GM18517 (cell line): ENCODE data around the gene SLC5A4.
"Not testable (repeated sequence)": the region's sequence is repeated elsewhere in the genome, so short reads cannot be mapped to it uniquely, and the experiment has no call there.

Source experiments
- ATAC-seq: cut with Tn5 transposase; IDR thresholded peaks from one replicate; pipeline ENCODE4 v1.9.1; 2021; ENCODE audit warnings: mild to moderate bottlenecking, moderate library complexity; ENCODE audit not compliant: unreplicated experiment

Gene SLC5A4

DNA sequence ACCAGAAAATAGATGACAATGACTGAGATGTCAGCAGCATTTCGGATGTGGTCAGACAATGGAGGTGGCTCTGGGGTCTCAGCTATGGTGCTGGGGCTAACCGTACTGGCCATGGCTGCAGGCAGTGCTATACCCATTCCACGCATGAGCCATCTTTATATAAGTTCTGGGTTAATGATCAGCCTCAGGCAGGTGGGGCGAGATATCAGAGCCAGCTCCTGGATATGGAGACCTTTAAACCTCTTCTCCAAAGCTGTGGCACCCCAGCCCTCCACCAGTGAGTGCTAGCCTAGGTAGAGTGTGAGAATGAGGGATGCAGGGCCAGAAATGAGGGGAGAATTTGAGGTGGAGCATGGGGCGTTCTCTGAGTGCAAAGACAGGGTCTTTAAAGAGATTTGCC is at the start of gene SLC5A4:
Gene SLC5A4 (minus strand): TSS at position 131 of the 400 bp plus-strand sequence. CDS start 18 bp downstream, at position 113.
- no peak for ATAC-seq

DNA sequence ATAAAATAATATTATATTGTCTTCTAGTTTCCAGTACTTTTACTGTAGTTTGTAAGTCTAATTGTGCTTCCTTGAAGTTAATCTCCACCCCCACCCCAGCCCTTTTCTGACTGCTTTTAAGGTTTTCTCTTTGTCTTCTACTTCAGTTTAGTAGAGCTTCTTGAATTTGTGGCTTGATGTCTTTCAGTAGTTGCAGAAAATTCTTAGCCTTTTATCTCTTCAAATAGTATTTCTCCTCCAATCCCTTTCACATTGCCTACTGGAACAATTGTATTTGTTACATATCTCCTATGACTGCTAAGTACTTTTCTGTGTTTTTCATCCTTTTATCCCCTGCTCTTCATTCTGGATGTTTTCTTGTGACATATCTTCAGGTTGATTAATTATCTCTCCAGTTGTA is 38.8 kb upstream of the SLC5A4 start:
- not testable (repeated sequence) for ATAC-seq

DNA sequence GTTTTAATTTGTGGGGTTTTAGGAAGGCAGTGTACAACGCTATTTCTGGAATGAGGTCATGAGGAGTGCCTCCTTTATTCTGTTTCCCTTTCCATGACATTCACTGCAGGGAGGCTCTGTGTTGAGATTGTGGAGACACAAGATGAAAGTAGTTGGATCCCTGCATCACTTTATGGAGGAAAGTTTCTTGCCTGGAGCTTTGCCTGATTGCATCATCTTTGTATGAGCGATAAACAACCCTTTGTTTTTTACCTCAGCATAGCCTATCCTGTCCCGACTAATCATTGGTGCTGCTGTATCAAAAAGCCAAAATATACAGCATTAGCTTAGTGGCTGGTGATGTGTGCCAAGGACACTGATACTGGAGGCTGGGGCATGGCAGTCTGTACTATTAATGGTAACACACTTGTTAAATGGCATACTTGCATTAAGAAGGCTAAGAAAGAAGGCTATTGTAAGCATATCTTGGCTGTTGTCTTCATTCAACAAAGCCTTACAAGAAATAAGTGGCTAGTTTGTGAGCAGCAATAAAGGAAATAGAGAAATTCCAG is 31.2 kb upstream of the SLC5A4 start:
- no peak for ATAC-seq

DNA sequence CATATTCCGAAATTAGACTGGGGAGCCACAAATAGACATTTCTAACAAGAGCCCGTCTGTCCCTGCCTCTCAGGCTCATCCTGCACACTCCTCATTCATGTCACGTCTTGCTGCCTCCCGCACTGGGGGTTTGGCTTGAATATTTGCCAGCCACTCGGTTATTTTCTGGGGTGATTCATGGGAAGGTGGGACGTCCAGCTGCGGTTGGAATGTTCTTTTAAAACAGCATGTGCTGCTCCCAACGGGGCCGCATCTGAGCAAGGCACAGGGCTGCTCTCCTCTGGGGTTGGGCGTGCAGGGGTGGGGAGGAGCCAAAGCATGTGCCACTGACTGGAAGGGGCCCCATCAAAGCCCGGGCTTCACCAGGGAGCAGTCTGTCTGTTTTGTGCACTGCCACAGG is 25.9 kb upstream of the SLC5A4 start:
- no peak for ATAC-seq

DNA sequence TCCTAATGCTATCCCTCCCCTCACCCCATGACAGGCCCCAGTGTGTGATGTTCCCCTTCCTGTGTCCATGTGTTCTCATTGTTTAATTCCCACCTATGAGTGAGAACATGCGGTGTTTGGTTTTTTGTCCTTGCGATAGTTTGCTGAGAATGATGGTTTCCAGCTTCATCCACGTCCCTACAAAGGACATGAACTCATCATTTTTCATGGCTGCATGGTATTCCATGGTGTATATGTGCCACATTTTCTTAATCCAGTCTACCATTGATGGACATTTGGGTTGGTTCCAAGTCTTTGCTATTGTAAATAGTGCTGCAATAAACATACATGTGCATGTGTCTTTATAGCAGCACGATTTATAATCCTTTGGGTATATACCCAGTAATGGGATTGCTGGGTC is 20.2 kb upstream of the SLC5A4 start:
- ATAC-seq: not testable (repeated sequence)

DNA sequence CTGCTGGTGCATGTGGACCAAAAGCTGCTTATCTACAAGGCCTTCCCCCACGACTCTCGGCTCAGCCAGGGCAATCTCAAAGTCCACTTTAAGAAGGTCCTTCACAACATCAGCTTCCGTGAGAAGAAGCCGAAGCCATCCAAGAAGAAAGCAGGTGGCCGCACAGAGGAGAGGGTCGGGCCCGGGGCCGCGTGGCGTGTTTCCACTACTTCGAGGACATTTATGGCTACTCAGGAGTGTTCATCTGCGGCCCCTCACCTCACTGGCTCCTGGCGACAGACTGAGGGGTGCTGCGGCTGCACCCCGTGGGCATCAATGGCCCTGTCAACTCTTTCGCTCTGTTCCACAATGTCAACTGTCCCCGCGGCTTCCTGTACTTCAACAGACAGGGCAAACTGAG is 16.2 kb upstream of the SLC5A4 start:
- ATAC-seq: no peak

DNA sequence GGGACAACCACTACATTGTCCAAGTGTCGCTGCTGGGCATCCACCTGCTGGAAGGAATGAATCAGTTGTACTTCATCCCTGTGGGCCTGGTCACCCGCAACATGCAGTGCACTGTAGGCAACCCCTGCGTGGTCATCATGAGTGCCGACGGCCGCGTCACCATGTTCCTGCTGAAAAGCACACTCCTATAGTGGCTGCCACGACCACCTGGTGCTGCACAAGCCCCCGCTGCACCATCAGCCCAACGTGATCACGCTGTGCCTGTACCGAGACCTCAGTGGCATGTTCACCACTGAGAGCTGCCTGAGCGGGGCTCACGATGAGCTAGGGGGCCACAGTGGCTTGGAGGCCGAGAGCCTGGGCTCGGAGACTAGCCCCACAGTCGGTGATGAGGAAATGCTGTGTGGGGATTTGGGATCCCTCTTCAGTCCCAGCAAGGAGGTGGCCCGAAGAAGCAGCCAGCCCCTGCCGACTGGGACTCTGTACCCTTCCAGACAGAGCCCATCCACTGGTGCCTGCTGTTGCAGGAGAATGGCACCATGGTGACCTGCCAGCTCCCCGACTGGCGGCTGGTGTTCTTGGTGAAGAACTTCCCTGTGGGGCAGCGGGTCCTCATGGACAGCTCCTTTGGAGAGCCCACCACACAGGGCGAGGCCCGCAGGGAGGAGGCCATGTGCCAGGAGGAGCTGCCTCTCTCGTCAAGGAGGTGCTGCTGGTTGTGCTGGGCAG is 15.7 kb upstream of the SLC5A4 start:
- ATAC-seq: no peak

DNA sequence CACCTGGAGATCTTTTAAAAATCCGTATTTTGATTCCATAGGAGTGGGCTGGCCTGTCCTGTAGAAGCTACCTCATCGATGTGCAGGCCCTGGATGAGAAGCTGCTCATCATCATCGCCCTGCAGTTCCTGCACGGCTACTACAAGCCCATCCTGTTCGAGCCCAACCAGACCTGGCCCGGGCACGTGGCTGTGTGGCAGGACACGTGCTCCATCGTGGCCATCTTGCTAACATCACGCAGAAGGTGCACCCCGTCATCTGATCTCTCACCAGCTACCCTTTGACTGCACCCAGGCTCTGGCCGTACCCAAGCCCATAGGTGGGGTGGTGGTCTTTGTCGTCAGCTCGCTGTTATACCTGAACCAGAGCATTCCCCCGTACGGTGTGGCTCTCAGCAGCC is 14.2 kb upstream of the SLC5A4 start:
- ATAC-seq: no peak

DNA sequence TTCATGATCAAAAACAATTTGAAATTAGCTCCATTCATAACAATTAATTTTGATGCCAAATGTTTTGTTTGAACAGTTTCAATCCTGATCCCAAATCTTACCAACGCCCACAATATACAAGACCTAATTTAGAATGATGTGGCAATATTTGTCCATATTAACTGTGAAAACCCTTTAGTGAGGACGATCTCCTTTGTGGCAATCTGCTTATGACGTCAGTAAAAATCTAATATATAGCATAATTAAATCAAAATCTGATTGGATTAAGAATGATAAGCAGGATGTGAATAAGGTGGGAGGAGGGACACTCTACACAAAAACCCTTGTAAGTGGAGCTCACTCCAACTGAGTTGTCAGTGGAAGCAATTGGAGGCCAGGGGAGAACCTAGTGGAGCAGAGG is 11.9 kb upstream of the SLC5A4 start:
- ATAC-seq: no peak

DNA sequence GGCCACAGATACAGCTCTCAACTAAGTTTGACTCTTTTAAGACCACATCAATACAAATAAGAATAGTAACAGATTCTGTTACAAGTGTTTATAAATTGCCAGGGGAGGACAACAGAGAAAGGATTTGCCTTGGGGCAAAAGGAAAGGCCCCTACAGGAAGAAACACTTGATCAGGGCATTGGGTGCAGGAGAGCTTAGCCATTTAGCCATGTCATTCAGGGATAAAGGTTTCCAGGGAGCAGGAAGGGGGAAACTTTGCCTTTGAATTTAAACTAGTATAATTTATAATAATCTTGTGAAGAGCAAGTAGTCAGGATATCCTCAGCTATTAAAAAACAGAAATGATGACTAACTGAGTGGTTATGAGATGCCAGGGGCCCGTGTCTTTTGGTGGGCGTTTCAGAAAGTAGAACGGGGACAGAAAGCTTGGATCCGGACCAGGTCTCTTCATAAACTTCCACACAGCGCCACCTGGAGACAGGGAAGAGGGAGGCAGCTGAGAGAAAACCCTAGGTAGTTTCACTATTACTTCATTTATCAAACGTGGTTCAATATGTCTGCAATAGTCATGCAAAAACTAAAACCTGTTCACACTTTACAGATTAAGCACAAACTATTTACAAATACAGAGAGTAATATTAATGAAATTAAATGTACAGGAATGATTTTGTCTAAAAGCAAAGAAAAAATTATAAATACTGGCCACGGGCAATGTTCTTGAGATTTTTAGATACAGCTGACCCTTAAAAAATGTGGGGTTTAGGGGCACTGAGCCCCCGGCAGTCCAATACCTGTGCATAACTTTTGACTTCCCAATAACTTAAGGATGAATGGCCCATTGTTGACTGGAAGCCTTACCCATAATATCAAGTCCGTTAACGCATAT is 11.0 kb upstream of the SLC5A4 start:
- ATAC-seq: no peak

DNA sequence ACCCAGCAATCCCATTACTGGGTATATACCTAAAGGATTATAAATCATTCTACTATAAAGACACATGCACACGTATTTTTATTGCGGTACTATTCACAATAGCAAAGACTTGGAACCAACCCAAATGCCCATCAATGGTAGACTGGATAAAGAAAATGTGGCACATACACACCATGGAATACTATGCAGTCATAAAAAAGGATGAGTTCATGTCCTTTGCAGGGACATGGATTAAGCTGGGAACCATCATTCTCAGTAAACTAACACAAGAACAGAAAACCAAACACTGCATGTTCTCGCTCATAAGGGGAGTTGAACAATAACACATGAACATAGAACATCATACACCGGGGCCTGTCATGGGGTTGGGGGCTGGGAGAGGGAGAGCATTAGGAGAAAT is 8.5 kb upstream of the SLC5A4 start:
- ATAC-seq: not testable (repeated sequence)

DNA sequence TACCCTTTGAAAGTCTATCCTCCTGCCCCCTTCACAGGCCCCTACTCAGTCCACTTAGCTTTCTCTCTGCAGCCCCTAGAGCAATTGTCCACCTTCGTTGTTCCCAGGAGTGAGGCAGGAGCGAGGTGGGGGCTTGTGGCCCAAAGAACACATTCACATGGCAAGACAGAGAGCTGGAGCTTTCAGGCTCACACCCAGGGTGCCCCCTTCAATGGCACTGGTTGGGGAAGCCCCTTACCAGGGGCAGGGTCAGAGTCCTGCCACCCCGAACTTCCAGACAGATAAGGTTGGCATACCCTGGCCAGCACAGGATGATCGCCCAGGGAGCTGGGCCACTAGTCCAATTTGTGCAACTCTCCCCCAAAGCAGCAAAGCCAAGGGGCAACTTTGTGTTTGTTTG is 6.2 kb upstream of the SLC5A4 start:
- ATAC-seq: no peak

DNA sequence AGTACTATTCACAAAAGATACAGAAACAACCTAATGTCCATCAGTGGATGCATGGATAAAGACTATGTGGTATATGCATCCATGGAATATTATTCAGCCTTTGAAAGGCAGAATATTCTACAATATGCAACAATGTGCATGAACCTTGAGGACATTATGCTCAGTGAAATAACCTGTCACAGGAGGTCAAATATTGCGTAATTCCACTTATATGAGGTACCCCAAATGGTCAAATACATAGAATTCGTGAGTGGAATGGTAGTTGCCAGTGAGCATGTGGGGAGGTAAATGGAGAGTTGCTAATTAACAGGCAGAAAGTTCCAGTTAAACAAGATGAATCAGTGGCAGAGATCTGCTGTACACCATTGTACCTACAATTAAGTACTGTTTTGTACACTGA is 3.6 kb upstream of the SLC5A4 start:
- ATAC-seq: no peak

DNA sequence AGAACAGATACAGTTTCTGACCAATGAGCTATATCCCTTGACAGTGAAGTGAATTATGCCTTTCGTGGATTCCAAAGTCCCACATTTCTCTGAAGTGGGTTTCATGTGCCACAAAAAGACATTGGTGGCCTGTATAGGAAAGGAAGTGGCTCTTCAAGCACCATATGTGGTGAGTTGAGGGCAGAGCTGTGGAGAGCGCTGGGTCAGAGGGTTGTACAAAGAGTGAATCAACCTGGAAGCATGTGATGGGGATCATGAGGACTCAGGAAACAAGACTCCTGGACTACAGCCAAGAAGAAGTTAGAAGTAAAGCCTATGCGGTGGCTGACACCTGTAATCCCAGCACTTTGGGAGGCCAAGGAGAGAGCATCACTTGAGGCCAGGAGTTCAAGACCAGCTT is 579 bp upstream of the SLC5A4 start:
- ATAC-seq: no peak

DNA sequence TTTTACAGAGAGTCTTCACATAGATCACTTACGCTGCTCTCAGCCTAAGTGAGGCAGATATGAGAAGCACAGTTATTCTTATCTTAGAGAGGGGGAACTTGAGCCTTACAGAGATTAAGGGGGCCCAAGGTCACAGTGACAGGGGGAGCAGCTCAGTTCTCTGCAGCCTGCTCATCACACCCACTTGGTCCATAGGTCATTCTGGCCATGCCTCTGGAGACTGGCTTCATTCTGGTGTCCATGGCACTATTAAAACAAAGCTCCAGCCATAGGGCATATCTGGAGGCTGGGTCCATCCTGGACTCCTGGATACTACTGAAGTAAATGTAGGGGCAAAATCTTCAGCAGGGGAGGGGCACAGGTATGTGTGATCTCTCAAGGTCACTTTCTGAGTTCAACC is 5.9 kb downstream of the SLC5A4 start:
- no peak for ATAC-seq

DNA sequence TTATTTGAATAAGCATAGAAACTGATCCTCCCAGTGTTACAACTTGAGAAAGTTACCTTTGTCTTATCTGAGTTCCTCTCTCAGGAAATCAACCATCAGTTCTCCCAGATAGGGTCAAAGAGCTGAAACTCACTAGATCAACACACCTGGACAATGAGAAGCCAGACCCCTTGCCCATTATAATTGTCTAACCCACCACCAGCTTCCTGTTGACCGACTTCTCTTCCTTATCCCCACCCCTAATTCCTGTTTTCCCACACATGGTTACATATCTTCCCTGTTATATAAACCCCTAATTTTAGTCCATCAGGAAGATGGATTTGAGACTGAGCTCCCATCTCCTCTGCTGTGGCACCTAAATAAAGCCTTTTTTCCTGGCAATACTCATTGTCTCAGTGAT is 6.9 kb downstream of the SLC5A4 start:
- ATAC-seq: no peak

DNA sequence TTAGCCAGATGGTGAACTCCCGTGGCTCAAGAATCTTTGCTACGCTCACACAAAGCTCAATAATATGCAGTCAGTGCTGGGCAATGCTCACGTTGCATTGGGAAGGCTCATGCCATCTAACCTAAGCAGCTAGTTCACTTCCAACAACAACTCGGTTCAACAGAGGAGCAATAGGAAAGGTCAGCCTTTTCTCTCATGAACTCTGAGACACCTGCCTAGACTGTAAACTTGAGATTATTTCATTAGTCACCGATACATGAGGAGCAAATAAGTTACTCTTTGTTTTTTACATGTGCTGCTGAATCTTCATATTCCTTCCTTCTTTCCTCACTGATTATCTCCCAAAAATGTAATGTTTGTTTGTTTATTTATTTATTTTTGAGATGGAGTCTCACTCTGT is 9.0 kb downstream of the SLC5A4 start:
- ATAC-seq: no peak

DNA sequence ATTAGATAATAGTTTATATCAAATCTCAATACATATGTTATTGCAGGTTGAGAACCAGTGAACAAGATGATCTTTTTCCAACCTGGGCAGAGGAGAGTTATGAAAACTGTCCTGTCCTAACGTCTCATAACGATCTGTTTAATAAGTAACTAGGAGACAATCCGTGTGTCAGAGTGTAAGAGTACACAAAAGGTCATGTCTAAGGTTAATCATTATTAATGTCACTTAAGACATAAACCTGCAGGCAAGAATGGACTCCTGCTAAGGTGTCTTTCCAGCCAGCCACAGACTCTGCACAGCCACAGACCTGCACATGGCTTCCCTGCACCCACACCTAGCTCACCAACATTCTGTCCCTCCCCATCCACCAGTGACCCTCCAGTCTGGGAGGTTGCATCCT is 10.1 kb downstream of the SLC5A4 start:
- no peak for ATAC-seq

DNA sequence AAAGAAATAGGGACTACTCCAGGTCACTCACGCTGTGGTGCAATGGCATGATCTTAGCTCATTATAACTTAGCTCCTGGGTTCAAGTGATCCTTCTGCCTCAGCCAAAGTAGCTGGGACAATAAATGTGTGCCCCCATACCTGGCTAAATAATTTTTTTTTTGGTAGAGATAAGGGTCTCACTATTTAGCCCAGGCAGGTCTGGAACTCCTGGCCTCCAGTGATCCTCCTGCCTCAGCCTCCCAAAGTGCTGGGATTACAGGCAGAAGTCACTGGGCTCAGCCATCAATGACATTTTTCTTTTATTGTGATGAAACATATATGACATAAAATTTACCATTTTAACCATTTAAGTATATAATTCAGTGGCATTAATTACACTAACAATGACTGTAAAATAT is 10.6 kb downstream of the SLC5A4 start:
- ATAC-seq: no peak

DNA sequence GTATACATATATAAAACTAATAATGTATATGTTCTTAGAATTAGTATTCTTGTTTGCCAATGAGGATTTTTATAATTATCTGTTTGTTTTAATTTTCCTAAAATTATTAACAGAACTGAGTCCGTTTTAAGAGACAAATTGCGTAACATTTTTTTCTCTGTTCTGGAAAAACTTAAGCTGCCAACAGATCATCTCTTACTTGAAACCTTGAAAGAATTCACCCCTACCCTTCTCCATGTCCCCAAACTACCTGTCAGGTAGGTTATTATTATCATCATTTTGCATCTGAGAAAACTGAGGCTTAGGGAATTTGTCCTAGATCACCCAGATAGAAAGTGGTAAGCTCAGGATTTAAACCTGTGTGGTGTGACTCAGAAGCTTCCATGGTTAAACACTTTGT is 14.7 kb downstream of the SLC5A4 start:
- ATAC-seq: no peak

DNA sequence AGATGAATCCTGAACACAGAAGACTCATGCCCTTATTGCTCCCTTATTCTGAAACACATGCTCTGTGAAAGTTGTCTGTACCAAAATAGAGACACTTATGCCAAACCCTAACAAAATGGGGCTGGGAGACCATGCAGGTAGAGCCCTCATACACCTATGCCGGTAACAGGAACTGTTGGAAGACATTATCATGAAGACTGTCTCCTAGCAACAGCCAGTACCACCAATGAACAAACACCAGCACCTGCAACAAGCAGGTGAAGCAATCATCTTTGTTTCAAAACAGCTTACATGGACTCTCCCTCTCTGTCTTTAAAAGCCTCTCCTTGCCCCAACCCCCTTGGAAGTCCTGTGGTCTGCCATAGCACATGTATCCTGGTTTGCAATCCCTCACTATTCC is 17.2 kb downstream of the SLC5A4 start:
- ATAC-seq: no peak

DNA sequence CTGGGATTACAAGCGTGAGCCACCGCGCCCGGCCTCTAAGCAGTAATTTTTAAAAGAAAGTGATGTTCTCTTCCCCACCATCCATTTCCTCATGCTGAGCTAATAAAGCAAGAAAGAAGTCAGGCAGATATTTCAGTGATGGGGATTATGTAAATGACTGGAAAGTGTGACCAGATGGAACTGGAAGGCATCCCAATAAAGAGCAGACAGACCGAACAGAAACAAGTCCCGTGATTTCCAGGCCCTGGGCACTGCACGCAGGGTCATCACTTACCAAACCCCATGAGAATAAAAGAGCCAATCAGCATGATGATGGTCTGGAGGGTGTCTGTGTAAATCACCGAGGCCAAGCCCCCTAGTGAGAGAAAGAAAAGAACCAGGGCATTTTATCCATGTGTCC is 18.2 kb downstream of the SLC5A4 start:
- no peak for ATAC-seq
